ENCODE results near the gene ATP11C. TPM values are rescaled to one million over a fixed set of nuclear protein-coding genes. Genes with fewer than 3 reads are reported as not detected.
"Not testable (repeated sequence)": the region's sequence is repeated elsewhere in the genome, so short reads cannot be mapped to it uniquely, and the experiment has no call there.

The ATP11C gene
- total RNA-seq, 2 experiments from 2014 or later: 13.1 to 13.3 TPM

DNA sequence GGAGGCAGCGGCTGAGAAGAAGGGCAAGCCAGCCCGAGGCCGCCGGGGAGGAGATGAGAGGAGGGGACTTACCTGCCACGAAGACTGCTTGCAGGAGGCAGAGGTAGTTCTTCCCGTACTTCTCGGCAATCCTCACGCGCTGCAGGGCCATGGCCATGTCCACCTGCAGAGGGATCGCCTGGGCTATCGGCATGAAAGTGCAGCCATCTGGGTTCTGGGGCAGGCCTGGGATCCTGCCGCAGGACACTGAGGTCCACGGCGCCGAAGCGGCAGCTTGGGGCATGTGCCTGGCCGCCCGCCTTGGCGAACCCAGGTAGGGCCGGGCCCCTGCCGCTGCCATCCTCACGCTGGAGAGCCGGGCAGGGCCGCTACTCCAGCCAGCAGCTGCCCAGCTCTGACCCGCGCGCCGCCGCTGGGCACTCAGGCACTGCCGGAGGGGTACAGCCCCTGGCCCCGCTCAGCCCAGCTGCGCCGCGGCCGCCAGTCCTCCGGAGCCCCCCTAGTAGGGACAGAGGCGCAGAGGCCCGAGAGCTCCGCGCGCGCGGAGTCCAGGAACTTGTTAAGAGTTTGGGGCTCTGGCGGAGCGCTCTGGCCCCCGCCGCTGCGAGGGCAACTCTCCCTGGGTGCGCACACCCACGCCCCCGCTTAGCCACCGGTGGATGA lies 240.9 kb downstream of the ATP11C start:
- H3K36me3 Mint-ChIP-seq: peaks cover 2% of the 10 kb centered on the region
- CTCF ChIA-PET: no interaction called here
- ATAC-seq (no peak), DNase-seq (no peak)
- H3K4me1 Mint-ChIP-seq: peaks cover 4% of the 10 kb centered on the region
- no peak overlapping the region for H3K4me3 Mint-ChIP-seq
- peaks cover 20% of the 10 kb centered on the region for H3K27me3 Mint-ChIP-seq
- no peaks in the 10 kb centered on the region for H3K9me3 Mint-ChIP-seq (ENCODE audit: low read depth)
- no peak overlapping the region for H3K27ac Mint-ChIP-seq

DNA sequence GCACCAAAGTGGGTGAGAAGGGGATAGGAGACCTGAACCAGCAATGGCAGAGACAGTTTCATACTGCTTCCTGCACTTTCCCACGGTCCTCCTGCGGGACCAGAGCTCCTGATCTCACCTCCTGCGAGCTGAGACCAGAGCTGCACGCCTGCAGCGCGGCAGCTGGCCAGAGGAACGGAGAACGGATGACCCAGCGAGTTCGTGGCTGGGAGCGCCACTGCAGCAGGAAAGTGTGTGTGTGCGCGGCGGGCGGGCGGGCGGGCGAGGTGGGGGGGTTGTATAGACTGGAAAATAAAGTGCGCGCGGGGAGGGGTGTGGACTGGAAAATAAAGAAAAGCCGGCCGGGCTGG lies 241.4 kb downstream of the ATP11C start:
- CTCF ChIA-PET: no interaction called here
- no peak for DNase-seq
- Mint-ChIP-seq H3K4me1 (peaks cover 4% of the 10 kb centered on the region), H3K36me3 (peaks cover 2% of the 10 kb centered on the region), H3K27me3 (peaks cover 20% of the 10 kb centered on the region), H3K4me3 (peak overlapping the region; percentile 50), H3K9me3 (ENCODE audit: low read depth) (no peaks in the 10 kb centered on the region), H3K27ac (no peak overlapping the region)
- ATAC-seq: no peak

DNA sequence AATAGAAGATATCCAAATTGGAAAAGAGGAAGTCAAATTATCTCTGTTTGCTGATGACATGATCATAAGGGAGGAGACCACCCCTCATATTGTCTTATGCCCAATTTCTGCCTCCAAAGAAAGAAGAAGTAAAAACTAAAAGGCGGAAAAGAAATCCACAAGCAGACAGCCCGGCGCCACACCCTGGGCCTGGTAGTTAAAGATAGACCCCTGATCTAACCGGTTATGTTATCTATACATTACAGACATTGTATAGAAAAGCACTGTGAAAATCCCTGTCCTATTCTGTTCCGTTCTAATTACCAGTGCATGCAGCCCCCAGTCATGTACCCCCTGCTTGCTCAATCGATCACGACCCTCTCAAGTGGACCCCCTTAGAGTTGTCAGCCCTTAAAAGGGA lies 247.7 kb downstream of the ATP11C start:
- H3K27me3 Mint-ChIP-seq; H3K27ac Mint-ChIP-seq; H3K9me3 Mint-ChIP-seq (ENCODE audit: low read depth); DNase-seq; ATAC-seq; H3K4me3 Mint-ChIP-seq; CTCF ChIA-PET; H3K36me3 Mint-ChIP-seq; H3K4me1 Mint-ChIP-seq: not testable (repeated sequence)

DNA sequence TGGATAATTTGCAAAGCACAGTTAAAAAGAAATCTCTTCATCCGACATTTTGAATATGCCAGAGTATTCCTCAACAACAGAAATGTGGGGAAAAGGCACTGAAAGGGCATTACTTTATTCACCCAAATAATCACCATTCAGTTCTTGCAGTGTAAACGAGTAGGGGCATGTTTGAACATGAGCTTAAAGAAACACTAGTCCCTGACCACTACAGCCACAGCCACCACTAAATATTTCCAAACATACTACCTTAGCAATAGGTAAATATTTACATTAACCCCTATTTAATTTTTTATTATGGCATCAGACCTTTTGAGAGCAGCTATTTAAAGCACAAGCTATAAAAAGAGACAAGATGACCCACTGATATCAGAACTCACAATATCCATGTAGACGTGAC lies 252.5 kb downstream of the ATP11C start:
- CTCF ChIA-PET: no interaction called here
- Mint-ChIP-seq H3K27ac (no peak overlapping the region), H3K36me3 (peaks cover 1% of the 10 kb centered on the region), H3K4me1 (no peaks in the 10 kb centered on the region), H3K4me3 (no peak overlapping the region), H3K9me3 (ENCODE audit: low read depth) (no peaks in the 10 kb centered on the region), H3K27me3 (no peaks in the 10 kb centered on the region)
- ATAC-seq: no peak
- no peak for DNase-seq

Small RNA genes lying within 50 kb of the gene (microRNA-seq; reads per million reads assigned to microRNA genes)
- 145 reads per million, percentile 70 among the genes with 10 or more reads in this experiment for gene MIR505

Other genes with a start within 250 kb of the ATP11C start
- gene MCF2, start 224.9 kb downstream of the ATP11C start, total RNA-seq: under 1 TPM; 0.23 to 0.40 TPM
- not detected for gene CXorf66, start 32.5 kb upstream of the ATP11C start, total RNA-seq